Activated effector memory CD4-positive, alpha-beta T cell treated with anti-CD3 and anti-CD28 coated beads, Interleukin-2, amount 50 U/mL, for 16 hours (primary cell): ENCODE results near the gene TMC2.

Experiments
- DNase-seq: peaks from one replicate; pipeline ENCODE4 v3.0.0-alpha.2; 2020

The TMC2 gene

GRCh38 chr20:2578475-2579192, 42.3 kb downstream of the TMC2 start:
- no peak for DNase-seq

GRCh38 chr20:2585811-2586210, 49.4 kb downstream of the TMC2 start:
- DNase-seq = no peak

GRCh38 chr20:2593756-2594155, 57.4 kb downstream of the TMC2 start:
- no peak for DNase-seq

GRCh38 chr20:2595076-2595475, 58.7 kb downstream of the TMC2 start:
- no peak for DNase-seq

GRCh38 chr20:2596673-2597279, 60.4 kb downstream of the TMC2 start:
- no peak for DNase-seq

- no peak for DNase-seq
Observed at GRCh38 chr20:2599288-2600006, 63.1 kb downstream of the TMC2 start.

- DNase-seq = no peak
Observed at GRCh38 chr20:2602046-2602735, 65.8 kb downstream of the TMC2 start.

GRCh38 chr20:2602746-2603145, 66.4 kb downstream of the TMC2 start:
- DNase-seq = no peak

- DNase-seq = no peak
Observed at GRCh38 chr20:2603816-2604505, 67.6 kb downstream of the TMC2 start.

GRCh38 chr20:2604506-2604835, 68.1 kb downstream of the TMC2 start:
- DNase-seq = no peak

GRCh38 chr20:2606507-2607006, 70.2 kb downstream of the TMC2 start:
- no peak for DNase-seq

- DNase-seq = no peak
Observed at GRCh38 chr20:2610326-2610725, 74.0 kb downstream of the TMC2 start.

GRCh38 chr20:2610941-2611720, 74.8 kb downstream of the TMC2 start:
- no peak for DNase-seq

- DNase-seq = no peak
Observed at GRCh38 chr20:2612073-2612472, 75.7 kb downstream of the TMC2 start.

GRCh38 chr20:2616634-2617033, 80.3 kb downstream of the TMC2 start:
- no peak for DNase-seq

- DNase-seq = no peak
Observed at GRCh38 chr20:2617099-2617714, 80.8 kb downstream of the TMC2 start.

- no peak for DNase-seq
Observed at GRCh38 chr20:2618815-2619214, 82.4 kb downstream of the TMC2 start.

- DNase-seq = no peak
Observed at GRCh38 chr20:2619337-2619736, 83.0 kb downstream of the TMC2 start.

GRCh38 chr20:2619961-2620595, 83.7 kb downstream of the TMC2 start:
- no peak for DNase-seq

GRCh38 chr20:2624190-2624589, 87.8 kb downstream of the TMC2 start:
- no peak for DNase-seq

- DNase-seq = no peak
Observed at GRCh38 chr20:2625062-2625461, 88.7 kb downstream of the TMC2 start.
